HepG2 (cell line): ENCODE measurements around the gene C2orf81. TPM values are rescaled to one million over a fixed set of nuclear protein-coding genes. Genes with fewer than 3 reads are reported as not detected.

Experiments
- ATAC-seq: fragments of 200-7000 bp; cut with Tn5 transposase; 3 replicates; pipeline ENCODE4 v1.9.1; 2020; ENCODE audit warnings: mild to moderate bottlenecking, moderate library complexity
- BruUV-seq: library from RNA; stranded (reverse); fragments of 400-500 nt; replicated peaks from 2 replicates; lab custom pipeline; 2021; lab: Mats Ljungman, UMichigan
- CTCF ChIA-PET: fragments of 300-600 bp; formaldehyde crosslinking; extraction: SDS; loops from one replicate; lab custom pipeline; 2021; ENCODE audit warnings: low total read pairs, inconsistent platforms, low intra/inter-chr PET ratio; lab: Yijun Ruan, JAX
- POLR2A ChIA-PET: fragments of 350-600 bp; sonication (Branson Sonifier 250); formaldehyde crosslinking; loops from one replicate; lab custom pipeline; 2020; ENCODE audit warnings: antibody characterized with exemption, inconsistent platforms; lab: Yijun Ruan, JAX
- DNase-seq: peaks from one replicate; pipeline ENCODE4 v3.0.0-alpha.2; 2015; ENCODE audit warnings: low spot score
- FAIRE-seq: peaks from 3 replicates; lab custom pipeline; 2011; peaks lifted over from hg19 to GRCh38; lab: Jason Lieb, UNC
- H2AFZ ChIP-seq: one replicate; pipeline ENCODE4 v1.6.1; 2011; ENCODE audit warnings: low read length, inconsistent platforms
- H3K27ac ChIP-seq: fragments of 300-600 bp; 3 replicates; pipeline ENCODE4 v1.8.0; 2011; ENCODE audit warnings: mixed run types, mild to moderate bottlenecking, mixed read lengths, low read length, inconsistent platforms; ENCODE audit not compliant: insufficient read depth; ENCODE audit errors: extremely low read length
- H3K27me3 ChIP-seq, 2 experiments: fragments of 200-600 bp in 1 of 2; 2 replicates in 1 of 2; 3 replicates in 1 of 2; pipeline versions ENCODE4 v1.6.0 to v1.8.0; 2011; ENCODE audit warnings: low read length in 2 of 2, mild to moderate bottlenecking in 2 of 2, moderate library complexity in 2 of 2, inconsistent platforms in 1 of 2; ENCODE audit not compliant: insufficient read depth in 2 of 2, control insufficient read depth in 1 of 2
- H3K36me3 ChIP-seq, 2 experiments: fragments of 200-600 bp in 1 of 2; replicated peaks in 1 of 2; 2 replicates in 1 of 2; 3 replicates in 1 of 2; pipeline versions ENCODE4 v1.5.1 to v1.8.0; 2011; ENCODE audit warnings: low read length in 2 of 2, inconsistent platforms in 1 of 2; ENCODE audit not compliant: insufficient read depth in 2 of 2, control insufficient read depth in 1 of 2
- H3K4me1 ChIP-seq: 2 replicates; pipeline ENCODE4 v1.5.1; 2012; ENCODE audit warnings: low read length, inconsistent platforms; ENCODE audit not compliant: insufficient read depth
- H3K4me2 ChIP-seq: 2 replicates; pipeline ENCODE4 v1.6.0; 2011; ENCODE audit warnings: low read depth, low read length, inconsistent platforms
- H3K4me3 ChIP-seq, 3 experiments: fragments of 200-600 bp in 1 of 3; sonication (generic), shearing (Covaris generic) in 1 of 3; replicated peaks in 1 of 3; 2 replicates each; pipeline ENCODE4 v1.5.1; 2011 to 2016; ENCODE audit warnings: low read length in 3 of 3, inconsistent platforms in 2 of 3, low read depth in 2 of 3, mild to moderate bottlenecking in 2 of 3, control low read depth in 1 of 3, mixed read lengths in 1 of 3; ENCODE audit not compliant: insufficient read depth in 1 of 3
- H3K79me2 ChIP-seq: one replicate; pipeline ENCODE4 v1.6.1; 2011; ENCODE audit warnings: low read length, inconsistent platforms; ENCODE audit not compliant: insufficient read depth
- H3K9ac ChIP-seq: 2 replicates; pipeline ENCODE4 v1.6.0; 2011; ENCODE audit warnings: mild to moderate bottlenecking, low read depth, low read length, inconsistent platforms; ENCODE audit not compliant: insufficient read depth
- H3K9me3 ChIP-seq: 2 replicates; pipeline ENCODE4 v1.5.1; 2012; ENCODE audit warnings: mild to moderate bottlenecking, low read length
- H4K20me1 ChIP-seq: 2 replicates; pipeline ENCODE4 v1.6.0; 2011; ENCODE audit warnings: inconsistent platforms, mild to moderate bottlenecking, low read length, moderate library complexity; ENCODE audit not compliant: insufficient read depth
- BCL3 ChIP-seq: sonication (generic); formaldehyde crosslinking; IDR thresholded peaks from 2 replicates; pipeline ENCODE4 v1.5.1; 2020; ENCODE audit warnings: mild to moderate bottlenecking, missing genetic modification reagents, moderate library complexity
- CHD2 ChIP-seq: IDR thresholded peaks from 2 replicates; pipeline ENCODE4 v1.6.1; 2011; ENCODE audit warnings: low read depth, low read length, improper control_type of control experiment
- ESRRA ChIP-seq: sonication (generic); formaldehyde crosslinking; IDR thresholded peaks from 2 replicates; pipeline ENCODE4 v1.5.1; 2020; ENCODE audit warnings: mild to moderate bottlenecking, low read depth, missing genetic modification reagents
- FLYWCH1 ChIP-seq: sonication (generic); formaldehyde crosslinking; IDR thresholded peaks from 2 replicates; pipeline ENCODE4 v1.8.1; 2023; ENCODE audit warnings: mild to moderate bottlenecking, missing genetic modification reagents
- HMGXB4 ChIP-seq, 2 experiments: sonication (generic) in 1 of 2; formaldehyde crosslinking in 1 of 2; IDR thresholded peaks; 2 replicates each; pipeline versions ENCODE4 v1.4.0 to v1.6.1; 2018 to 2020; ENCODE audit warnings: missing genetic modification reagents in 2 of 2, borderline replicate concordance in 1 of 2, low read depth in 1 of 2, mild to moderate bottlenecking in 1 of 2, missing biosample characterization in 1 of 2
- HNRNPUL1 ChIP-seq: fragments of 200-400 bp; formaldehyde crosslinking; IDR thresholded peaks from 2 replicates; pipeline ENCODE4 v1.6.1; 2017; ENCODE audit warnings: low read depth, mild to moderate bottlenecking, low read length, moderate library complexity
- LRRFIP1 ChIP-seq: sonication (generic); formaldehyde crosslinking; conservative IDR thresholded peaks from 2 replicates; pipeline ENCODE4 v1.4.0; 2020; ENCODE audit warnings: missing genetic modification reagents
- ZNF24 ChIP-seq: fragments of 450-650 bp; IDR thresholded peaks from 2 replicates; pipeline ENCODE4 v1.6.1; 2017; ENCODE audit warnings: antibody characterized with exemption, mild to moderate bottlenecking
- ZNF770 ChIP-seq: sonication (generic); formaldehyde crosslinking; IDR thresholded peaks from 2 replicates; pipeline ENCODE4 v1.5.0; 2020; ENCODE audit warnings: mild to moderate bottlenecking, missing genetic modification reagents
- WGBS: methylation state at CpG from one replicate; pipeline ENCODE4 v1.1.6; 2017; ENCODE audit warnings: low lambda C conversion rate; 5-methylcytosine and 5-hydroxymethylcytosine counted together
- in situ Hi-C: cut with HindIII; loops from 2 replicates; pipeline ENCODE4 v1.10.0; 2017; ENCODE audit warnings: low pct_unique_long_range_greater_than_20kb; ENCODE audit not compliant: extremely low pct_ligation_motif_present
- intact Hi-C: fragments of 100-400 bp; cut with micrococcal nuclease; formaldehyde crosslinking; loops from one replicate; pipeline ENCODE4 v1.10.0; 2022; ENCODE audit not compliant: unreplicated experiment
- polyA plus RNA-seq, 8 experiments: library from polyadenylated mRNA; depleted of rRNA in 3 of 8; stranded (reverse) in 7 of 8; unstranded in 1 of 8; fragments of >200 nt; fragmentation: Illumina TruSeq in 4 of 8; extraction: Trizol in 4 of 8; gene quantifications; 2 replicates each; pipeline versions ENCODE4 v1.2.1 to v1.2.3, GENCODE V29; 2011 to 2016; ENCODE audit warnings: low read depth in 4 of 8, missing spikeins in 1 of 8, mixed read lengths in 1 of 8; ENCODE audit not compliant: insufficient read depth in 1 of 8
- total RNA-seq, 5 experiments: library from RNA; depleted of rRNA; stranded (reverse); fragments of >200 nt; fragmentation: Illumina TruSeq; extraction: Trizol; gene quantifications; 2 replicates each; pipeline ENCODE4 v1.2.3, GENCODE V29; 2016; ENCODE audit warnings: low read depth in 1 of 5

The C2orf81 gene
- total and polyA plus RNA-seq, 2 of the 13 experiments (the other 11 are each of a cell fraction or from before 2014, with no cell fraction given), result 0.15 to 0.17 TPM

GRCh38 chr2:74396149-74396548 lies 25.3 kb downstream of the C2orf81 start:
- no peak overlapping the region for H3K27ac ChIP-seq
- intact Hi-C loops (no loop called here), in situ Hi-C loops (no loop called here)
- H3K4me2 ChIP-seq, result no peak overlapping the region
- no TSS peak for BruUV-seq
- ChIA-PET POLR2A (no interaction called here), CTCF (no interaction called here)
- no peaks in the 10 kb centered on the region for H4K20me1 ChIP-seq
- 43% methylated on average over 2 of the region's 2 CpGs for whole genome bisulfite sequencing
- H3K36me3 ChIP-seq, result no peaks in the 10 kb centered on the region
- peaks cover 18% of the 10 kb centered on the region for H3K4me1 ChIP-seq
- peaks cover 3% of the 10 kb centered on the region for H3K79me2 ChIP-seq
- FAIRE-seq (no peak), ATAC-seq (no peak), DNase-seq (no peak)
- no peak overlapping the region for H3K4me3 ChIP-seq
- H3K9ac ChIP-seq, result no peak overlapping the region
- no peaks in the 10 kb centered on the region for H3K9me3 ChIP-seq
- peaks cover 0 to 3% of the 10 kb centered on the region in 2 experiments; a peak in 2 of 5 replicates for H3K27me3 ChIP-seq
- TF ChIP-seq HMGXB4 (CRISPR knock-in tag; IDR thresholded peaks at IDR 0.05; ENCODE audit: borderline replicate concordance in 1 of 2, low read depth in 1 of 2) (no peak), CHD2 (no peak), ZNF770 (CRISPR knock-in tag) (peak; percentile 42; the same call in 1 of the 2 replicates), LRRFIP1 (CRISPR knock-in tag) (no peak), ZNF24 (peak; percentile 74), BCL3 (CRISPR knock-in tag) (no peak), HNRNPUL1 (no peak), FLYWCH1 (CRISPR knock-in tag) (no peak), ESRRA (CRISPR knock-in tag) (no peak)
- TF ChIP-seq, all 625 proteins: peak for 2
- no peak overlapping the region for H2AFZ ChIP-seq
